GM23248 (cell line): ENCODE measurements around the gene DKK1. TPM values are rescaled to one million over a fixed set of nuclear protein-coding genes. Genes with fewer than 3 reads are reported as not detected.
"Not testable (repeated sequence)": the region's sequence is repeated elsewhere in the genome, so short reads cannot be mapped to it uniquely, and the experiment has no call there.

ENCODE experiments used
- DNase-seq: peaks from one replicate; pipeline ENCODE4 v3.0.0-alpha.2; 2015
- H2AFZ ChIP-seq: fragments of 200-600 bp; sonication (generic); 2 replicates; pipeline ENCODE4 v1.6.1; 2016; ENCODE audit warnings: antibody characterized with exemption
- H3F3A ChIP-seq: fragments of 200-600 bp; sonication (generic); 2 replicates; pipeline ENCODE4 v1.6.1; 2016; ENCODE audit warnings: mild to moderate bottlenecking, antibody characterized with exemption, mixed run types; ENCODE audit not compliant: insufficient read depth
- H3K27ac ChIP-seq: fragments of 200-600 bp; sonication (generic); 2 replicates; pipeline ENCODE4 v1.5.1; 2016; ENCODE audit warnings: mild to moderate bottlenecking
- H3K27me3 ChIP-seq: fragments of 200-600 bp; sonication (generic); replicated peaks from 2 replicates; pipeline ENCODE4 v1.6.1; 2016; ENCODE audit warnings: mild to moderate bottlenecking; ENCODE audit not compliant: insufficient read depth
- H3K36me3 ChIP-seq: fragments of 200-600 bp; sonication (generic); 2 replicates; pipeline ENCODE4 v1.6.1; 2016; ENCODE audit warnings: low read depth, mild to moderate bottlenecking
- H3K4me1 ChIP-seq: fragments of 200-600 bp; sonication (generic); 2 replicates; pipeline ENCODE4 v1.6.1; 2016; ENCODE audit warnings: mild to moderate bottlenecking; ENCODE audit not compliant: insufficient read depth
- H3K4me2 ChIP-seq: fragments of 200-600 bp; sonication (generic); one replicate; pipeline ENCODE4 v1.6.1; 2016; ENCODE audit warnings: mild to moderate bottlenecking; ENCODE audit not compliant: unreplicated experiment
- H3K4me3 ChIP-seq: fragments of 200-600 bp; sonication (generic); 2 replicates; pipeline ENCODE4 v1.5.1; 2016; ENCODE audit warnings: mild to moderate bottlenecking
- H3K79me2 ChIP-seq: fragments of 200-600 bp; sonication (generic); 2 replicates; pipeline ENCODE4 v1.6.1; 2016; ENCODE audit warnings: mild to moderate bottlenecking; ENCODE audit not compliant: insufficient read depth
- H3K9ac ChIP-seq: fragments of 200-600 bp; sonication (generic); 2 replicates; pipeline ENCODE4 v1.6.1; 2016; ENCODE audit warnings: mild to moderate bottlenecking
- H3K9me2 ChIP-seq: fragments of 200-600 bp; sonication (generic); 2 replicates; pipeline ENCODE4 v1.6.1; 2016; ENCODE audit warnings: mixed run types, mild to moderate bottlenecking, moderate library complexity; ENCODE audit not compliant: insufficient read depth
- H3K9me3 ChIP-seq: fragments of 200-600 bp; sonication (generic); one replicate; pipeline ENCODE4 v1.6.1; 2017; ENCODE audit warnings: low read depth
- H4K20me1 ChIP-seq: fragments of 200-600 bp; sonication (generic); 2 replicates; pipeline ENCODE4 v1.6.0; 2016; ENCODE audit not compliant: insufficient read depth
- EZH2 ChIP-seq: fragments of 200-600 bp; sonication (generic); IDR thresholded peaks from 2 replicates; pipeline ENCODE4 v1.6.1; 2018; ENCODE audit warnings: antibody characterized with exemption, mild to moderate bottlenecking; ENCODE audit not compliant: insufficient read depth, poor library complexity, severe bottlenecking
- EZH2phosphoT487 ChIP-seq: fragments of 200-600 bp; sonication (generic); IDR thresholded peaks from 2 replicates; pipeline ENCODE4 v1.6.1; 2018; ENCODE audit warnings: antibody characterized with exemption, moderate library complexity, mild to moderate bottlenecking, low read depth; ENCODE audit not compliant: insufficient read depth
- WGBS, 2 experiments: methylation state at CpG; one replicate each; pipeline ENCODE4 v1.1.6; 2015 to 2017; ENCODE audit warnings: low lambda C conversion rate in 2 of 2, low coverage in 1 of 2; ENCODE audit errors: missing lambda C conversion rate in 2 of 2; 5-methylcytosine and 5-hydroxymethylcytosine counted together
- in situ Hi-C: fragments of 300-500 bp; cut with MboI; formaldehyde crosslinking; loops from 2 replicates; pipeline ENCODE4 v1.15.0; 2020
- polyA plus RNA-seq: library from polyadenylated mRNA; unstranded; fragments of >200 nt; fragmentation: Nextera tagmentation; extraction: Ambion mirVana; gene quantifications from 2 replicates; pipeline ENCODE4 v1.2.1, GENCODE V29; 2016
- total RNA-seq: library from RNA; depleted of rRNA; stranded (reverse); fragments of >200 nt; shearing (Covaris generic); gene quantifications from 2 replicates; pipeline ENCODE4 v1.2.3, GENCODE V29; 2014

The DKK1 gene
- total and polyA plus RNA-seq, 2 experiments from 2014 or later, result 558 to 748 TPM

- peak overlapping the region; percentile 62 for H3K27ac ChIP-seq
- 0 to 3% methylated on average over 1 of the region's 1 CpG for WGBS, 2 experiments
- H3K9me2 ChIP-seq, result no peaks in the 10 kb centered on the region
- in situ Hi-C loops, result no loop called here
- no peak overlapping the region for H3K9ac ChIP-seq
- H4K20me1 ChIP-seq, result no peaks in the 10 kb centered on the region
- no peak overlapping the region for H3K4me3 ChIP-seq
- no peaks in the 10 kb centered on the region for H3K9me3 ChIP-seq
- TF ChIP-seq EZH2phosphoT487 (no peak), EZH2 (no peak)
- H3K27me3 ChIP-seq, result no peaks in the 10 kb centered on the region
- peak; percentile 68 for DNase-seq
- peaks cover 35% of the 10 kb centered on the region for H3K4me1 ChIP-seq
- H3K36me3 ChIP-seq, result no peaks in the 10 kb centered on the region
- H3F3A ChIP-seq, result peaks cover 13% of the 10 kb centered on the region; the same call in 1 of the 2 replicates
- peak overlapping the region; percentile 11 for H3K4me2 ChIP-seq
- no peaks in the 10 kb centered on the region for H3K79me2 ChIP-seq
- H2AFZ ChIP-seq, result peak overlapping the region; percentile 9; the same call in 1 of the 2 replicates
Measured at GRCh38 chr10:52353960-52354394, 39.9 kb downstream of the DKK1 start.

- Histone ChIP-seq H3K4me3 (no peak overlapping the region), H3K4me2 (no peak overlapping the region), H3K9me3 (no peaks in the 10 kb centered on the region), H3K9ac (no peak overlapping the region), H4K20me1 (no peaks in the 10 kb centered on the region), H3K4me1 (peaks cover 15% of the 10 kb centered on the region), H3K27ac (no peak overlapping the region), H3K79me2 (no peaks in the 10 kb centered on the region), H3K36me3 (no peaks in the 10 kb centered on the region), H3K9me2 (no peaks in the 10 kb centered on the region), H3K27me3 (no peaks in the 10 kb centered on the region), H3F3A (0 out of 2 replicates have a peak, but pooled peaks cover 7% of the 10 kb centered on the region), H2AFZ (peak overlapping the region; percentile 34; the same call in 1 of the 2 replicates)
- in situ Hi-C loops, result no loop called here
- no peak for DNase-seq
- 76 to 78% methylated on average over 2 of the region's 2 CpGs for WGBS, 2 experiments
- TF ChIP-seq EZH2, result no peak
- TF ChIP-seq EZH2phosphoT487, result no peak
Measured at GRCh38 chr10:52357971-52358370, 43.9 kb downstream of the DKK1 start.

GRCh38 chr10:52359441-52359840 is 45.4 kb downstream of the DKK1 start:
- in situ Hi-C loops, result no loop called here
- Histone ChIP-seq H3F3A (no peaks in the 10 kb centered on the region), H3K36me3 (no peaks in the 10 kb centered on the region), H4K20me1 (no peaks in the 10 kb centered on the region), H2AFZ (no peak overlapping the region), H3K27ac (no peak overlapping the region), H3K9ac (no peak overlapping the region), H3K79me2 (no peaks in the 10 kb centered on the region), H3K4me2 (no peak overlapping the region), H3K9me2 (no peaks in the 10 kb centered on the region), H3K9me3 (no peaks in the 10 kb centered on the region), H3K27me3 (no peaks in the 10 kb centered on the region), H3K4me1 (peaks cover under 1% of the 10 kb centered on the region; the same call in 1 of the 2 replicates), H3K4me3 (no peak overlapping the region)
- TF ChIP-seq EZH2phosphoT487 (no peak), EZH2 (no peak)
- WGBS, 2 experiments, result 92 to 100% methylated on average over 1 of the region's 1 CpG
- no peak for DNase-seq

- H3K9me2 ChIP-seq, H3K27ac ChIP-seq, H3K27me3 ChIP-seq, H3F3A ChIP-seq, H3K4me3 ChIP-seq, H3K36me3 ChIP-seq, H3K4me1 ChIP-seq, H4K20me1 ChIP-seq, H3K79me2 ChIP-seq, H3K9me3 ChIP-seq, in situ Hi-C loops, H3K4me2 ChIP-seq, H3K9ac ChIP-seq, H2AFZ ChIP-seq, DNase-seq: not testable (repeated sequence)
- WGBS, 2 experiments, result 78 to 84% methylated on average over 20 to 21 of the region's 21 CpGs
Measured at GRCh38 chr10:52365547-52366432, 51.7 kb downstream of the DKK1 start.
